Measurements from ENCODE around the gene IGSF21.

The IGSF21 gene

DNA sequence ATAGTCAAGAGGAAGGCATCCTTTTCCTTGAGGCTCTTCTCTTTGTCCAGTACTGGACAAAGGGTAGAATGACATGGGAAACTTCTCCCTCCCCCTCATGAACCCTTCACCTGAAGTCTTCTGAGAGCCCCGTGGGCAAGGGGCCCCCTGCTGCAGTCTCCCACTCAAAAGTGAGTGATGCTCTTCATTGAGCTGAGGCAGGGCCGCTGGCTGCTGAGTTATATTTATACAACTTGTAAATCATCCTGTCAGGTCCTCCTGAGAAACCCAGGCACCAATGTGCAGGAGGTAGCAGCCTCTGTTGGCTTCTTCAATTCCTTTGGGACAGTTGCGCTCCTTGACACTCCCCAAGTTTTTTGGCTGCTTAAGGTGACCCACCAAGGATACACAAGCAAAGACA lies 150.2 kb downstream of the IGSF21 start:
- Mint-ChIP-seq H3K4me3 (no peak overlapping the region), H3K27ac (no peak overlapping the region), H3K27me3 (ENCODE audit: low read depth) (no peaks in the 10 kb centered on the region), H3K4me1 (ENCODE audit: low read depth) (no peaks in the 10 kb centered on the region), H3K9me3 (no peaks in the 10 kb centered on the region), H3K36me3 (ENCODE audit: low read depth) (no peaks in the 10 kb centered on the region)
- DNase-seq (ENCODE audit: low spot score) = no peak

DNA sequence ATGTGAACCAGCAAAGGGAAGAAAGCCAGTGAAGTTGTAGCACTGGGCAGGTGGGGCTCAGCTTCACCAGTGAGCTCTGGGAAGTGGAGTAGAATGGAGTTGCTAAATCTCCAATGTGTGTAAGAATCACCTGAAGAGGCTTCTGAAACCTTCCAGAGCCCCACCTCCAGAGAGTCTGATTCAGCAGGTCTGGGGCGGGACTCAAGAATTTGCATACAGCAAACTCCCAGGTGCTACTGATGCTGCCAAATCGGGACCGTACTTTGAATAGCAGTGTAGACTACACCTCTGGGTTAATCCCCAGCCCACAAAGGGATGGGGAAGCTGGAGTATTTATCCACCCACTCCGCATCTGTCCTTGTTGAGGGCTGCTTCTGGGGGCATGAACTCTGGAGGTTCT lies 154.3 kb downstream of the IGSF21 start:
- H3K4me1 Mint-ChIP-seq (ENCODE audit: low read depth) = no peaks in the 10 kb centered on the region
- no peak for DNase-seq (ENCODE audit: low spot score)
- no peaks in the 10 kb centered on the region for H3K9me3 Mint-ChIP-seq
- no peak overlapping the region for H3K27ac Mint-ChIP-seq
- no peaks in the 10 kb centered on the region for H3K36me3 Mint-ChIP-seq (ENCODE audit: low read depth)
- H3K27me3 Mint-ChIP-seq (ENCODE audit: low read depth) = no peaks in the 10 kb centered on the region
- H3K4me3 Mint-ChIP-seq = no peak overlapping the region

DNA sequence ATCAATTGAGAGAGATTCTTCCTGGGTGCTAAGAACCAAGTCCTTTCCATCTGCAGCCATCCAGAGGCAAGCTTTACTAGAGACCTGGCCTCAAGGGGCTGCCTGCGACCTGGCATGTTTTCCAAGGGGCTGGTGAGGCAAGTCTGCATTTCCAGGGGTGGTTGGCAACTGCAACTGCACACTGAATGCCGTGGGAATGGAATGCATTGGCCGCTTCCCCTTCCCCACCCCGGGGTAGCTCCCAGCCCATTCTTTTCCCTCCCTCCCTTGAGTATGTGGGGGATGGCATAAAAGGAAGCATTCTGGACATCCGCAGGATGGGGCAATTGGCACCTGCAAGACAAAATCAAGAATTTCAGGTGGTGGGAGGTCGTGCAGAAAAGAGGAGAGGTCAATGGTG lies 155.1 kb downstream of the IGSF21 start:
- Mint-ChIP-seq H3K4me3 (no peak overlapping the region), H3K36me3 (ENCODE audit: low read depth) (no peaks in the 10 kb centered on the region), H3K4me1 (ENCODE audit: low read depth) (no peaks in the 10 kb centered on the region), H3K27ac (no peak overlapping the region), H3K27me3 (ENCODE audit: low read depth) (no peaks in the 10 kb centered on the region), H3K9me3 (no peaks in the 10 kb centered on the region)
- no peak for DNase-seq (ENCODE audit: low spot score)

DNA sequence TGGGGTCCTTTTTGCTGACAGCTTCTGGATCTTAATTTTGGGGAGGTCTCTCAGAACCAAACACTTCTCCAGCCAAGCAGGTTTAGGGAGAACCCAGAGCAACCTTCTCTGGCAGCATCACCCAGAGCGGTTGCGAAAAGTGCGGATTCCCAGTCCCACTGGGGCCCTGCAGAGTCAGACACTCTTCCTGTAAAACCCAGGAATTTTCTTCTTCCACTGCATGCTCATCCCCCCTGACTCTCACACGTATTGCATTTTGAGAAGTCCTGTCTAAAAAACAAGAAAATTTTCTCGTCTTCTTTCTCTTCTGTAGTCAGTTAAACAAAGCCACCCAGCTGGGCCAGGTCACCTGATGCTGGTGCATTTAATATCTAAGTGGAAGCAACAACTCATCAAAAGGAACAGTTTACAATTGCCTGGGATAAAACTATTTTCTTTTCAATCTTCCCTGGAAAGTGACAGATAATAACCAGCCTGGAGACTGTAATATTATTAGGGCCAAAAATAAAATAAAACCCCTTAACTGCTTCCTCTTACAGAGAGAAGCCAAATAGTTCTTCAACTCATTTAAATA lies 156.0 kb downstream of the IGSF21 start:
- Mint-ChIP-seq H3K9me3 (no peaks in the 10 kb centered on the region), H3K4me3 (no peak overlapping the region)

DNA sequence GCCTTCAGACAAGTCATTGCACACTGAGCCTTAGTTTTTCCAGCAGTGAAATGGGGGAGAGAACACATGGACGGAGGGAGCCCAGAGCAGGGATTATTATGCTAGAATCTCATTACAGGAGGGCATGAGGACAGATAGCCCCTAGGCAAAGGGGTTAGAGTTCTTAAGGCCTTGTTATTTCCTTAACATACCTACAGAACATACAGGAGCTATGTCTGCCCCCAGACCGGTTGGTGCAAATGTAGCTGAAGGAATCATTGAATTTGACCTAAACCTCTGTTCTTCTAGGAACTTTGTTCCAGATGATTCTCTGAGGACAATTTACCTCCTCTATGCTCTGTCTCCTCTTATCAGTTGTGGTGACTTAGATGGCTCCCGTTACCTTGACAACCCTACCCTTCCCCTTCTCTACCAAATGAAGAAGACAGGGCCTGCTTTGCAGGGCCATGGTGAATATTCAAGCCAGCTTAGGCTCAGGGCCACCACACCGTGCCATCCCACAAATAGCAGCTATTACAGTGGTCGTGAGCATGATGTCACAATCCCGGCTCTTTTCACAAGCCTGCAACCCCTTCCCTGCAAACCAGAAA lies 156.9 kb downstream of the IGSF21 start:
- DNase-seq (ENCODE audit: low spot score) = no peak
- Mint-ChIP-seq H3K36me3 (ENCODE audit: low read depth) (no peaks in the 10 kb centered on the region), H3K4me1 (ENCODE audit: low read depth) (no peaks in the 10 kb centered on the region), H3K4me3 (no peak overlapping the region), H3K27ac (no peak overlapping the region), H3K27me3 (ENCODE audit: low read depth) (no peaks in the 10 kb centered on the region), H3K9me3 (no peaks in the 10 kb centered on the region)

More for the DNA sequence above, 156.0 kb downstream of the IGSF21 start:
- Mint-ChIP-seq H3K27me3 (ENCODE audit: low read depth) (no peaks in the 10 kb centered on the region), H3K27ac (no peak overlapping the region), H3K4me1 (ENCODE audit: low read depth) (no peaks in the 10 kb centered on the region), H3K36me3 (ENCODE audit: low read depth) (no peaks in the 10 kb centered on the region)
- no peak for DNase-seq (ENCODE audit: low spot score)

DNA sequence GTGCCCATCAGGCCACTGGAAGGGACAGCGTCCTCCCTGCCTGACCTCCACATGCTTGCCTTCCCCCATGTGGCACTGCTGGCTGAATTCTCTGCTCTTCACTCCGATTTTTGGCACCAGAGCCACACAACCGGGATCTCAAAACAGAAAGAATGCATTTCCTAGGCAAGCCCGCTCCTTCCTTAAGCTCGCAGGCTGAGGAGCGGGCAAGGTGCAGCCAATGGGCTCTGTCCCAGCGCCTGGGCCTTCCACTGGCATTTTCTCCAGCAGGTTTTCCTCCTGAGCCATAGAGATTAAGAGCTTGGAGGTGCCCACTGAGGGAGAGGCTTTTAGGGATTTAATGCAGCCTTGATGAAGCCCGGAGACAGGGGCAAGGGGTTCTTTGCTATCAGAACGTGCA lies 158.0 kb downstream of the IGSF21 start:
- H3K27ac Mint-ChIP-seq = no peak overlapping the region
- H3K36me3 Mint-ChIP-seq (ENCODE audit: low read depth) = no peaks in the 10 kb centered on the region
- no peaks in the 10 kb centered on the region for H3K9me3 Mint-ChIP-seq
- H3K4me1 Mint-ChIP-seq (ENCODE audit: low read depth) = no peaks in the 10 kb centered on the region
- no peaks in the 10 kb centered on the region for H3K27me3 Mint-ChIP-seq (ENCODE audit: low read depth)
- no peak overlapping the region for H3K4me3 Mint-ChIP-seq
- no peak for DNase-seq (ENCODE audit: low spot score)

DNA sequence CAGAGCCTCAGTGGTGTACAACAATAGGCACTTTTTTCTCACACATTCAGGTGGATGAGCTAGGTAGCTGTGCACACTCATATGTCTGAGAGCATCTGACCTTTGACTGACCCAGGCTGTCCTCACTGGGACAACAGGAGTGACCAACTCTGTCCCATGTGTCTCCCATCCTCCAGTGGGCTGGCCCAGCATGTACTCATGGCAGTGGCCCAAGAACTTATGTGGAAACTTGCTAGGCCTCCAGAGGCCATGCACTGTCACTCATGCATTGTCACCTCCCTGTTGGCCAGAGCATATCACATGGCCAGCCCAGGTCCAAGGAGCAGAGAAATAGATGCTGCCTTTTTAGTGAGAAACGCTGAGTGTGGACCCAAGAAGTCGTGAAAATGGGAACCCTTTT lies 158.8 kb downstream of the IGSF21 start:
- DNase-seq (ENCODE audit: low spot score) = no peak
- no peaks in the 10 kb centered on the region for H3K9me3 Mint-ChIP-seq
- no peaks in the 10 kb centered on the region for H3K36me3 Mint-ChIP-seq (ENCODE audit: low read depth)
- no peaks in the 10 kb centered on the region for H3K4me1 Mint-ChIP-seq (ENCODE audit: low read depth)
- no peak overlapping the region for H3K4me3 Mint-ChIP-seq
- no peaks in the 10 kb centered on the region for H3K27me3 Mint-ChIP-seq (ENCODE audit: low read depth)
- H3K27ac Mint-ChIP-seq = no peak overlapping the region

DNA sequence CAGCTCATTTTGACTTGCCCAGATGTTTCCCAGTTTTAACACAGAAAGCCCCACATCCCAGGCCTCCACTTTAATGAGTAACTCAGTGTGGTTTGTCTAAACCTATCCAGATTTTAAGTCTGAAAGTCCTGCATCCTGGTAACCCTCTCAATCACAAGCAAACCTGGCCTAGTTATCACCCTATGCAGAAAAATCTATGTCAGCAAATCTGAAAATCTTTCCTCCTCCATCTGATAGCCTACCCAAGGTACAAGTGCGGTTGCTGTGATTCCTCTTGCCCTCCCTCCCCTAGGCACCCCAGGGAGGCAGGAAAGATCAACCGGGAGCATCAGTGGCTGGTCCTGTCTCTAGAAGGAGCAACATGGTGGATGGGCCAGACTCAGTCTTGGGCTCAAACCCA lies 163.7 kb downstream of the IGSF21 start:
- Mint-ChIP-seq H3K27me3 (ENCODE audit: low read depth) (no peaks in the 10 kb centered on the region), H3K9me3 (no peaks in the 10 kb centered on the region), H3K27ac (no peak overlapping the region), H3K4me3 (no peak overlapping the region), H3K36me3 (ENCODE audit: low read depth) (no peaks in the 10 kb centered on the region), H3K4me1 (ENCODE audit: low read depth) (no peaks in the 10 kb centered on the region)
- DNase-seq (ENCODE audit: low spot score) = no peak

DNA sequence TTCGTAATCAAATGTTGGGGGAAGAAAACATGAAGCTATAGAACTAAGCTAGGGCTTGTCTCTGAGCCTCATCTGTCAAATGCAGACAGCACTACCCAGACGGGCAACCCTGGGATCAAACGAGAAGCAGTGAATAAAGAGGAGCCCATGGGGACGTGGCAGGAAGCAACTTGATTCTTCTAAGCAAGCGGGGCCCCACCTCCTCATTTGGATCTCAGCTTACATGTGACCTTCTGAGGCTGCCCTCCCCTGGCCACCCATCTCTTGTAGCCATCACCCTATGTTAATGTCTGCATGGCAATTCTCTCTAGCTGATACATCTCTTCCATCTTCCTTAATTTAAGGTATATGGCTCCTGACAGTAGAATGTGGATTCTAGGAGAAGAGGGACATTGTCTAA lies 171.3 kb downstream of the IGSF21 start:
- no peaks in the 10 kb centered on the region for H3K9me3 Mint-ChIP-seq
- H3K27me3 Mint-ChIP-seq (ENCODE audit: low read depth) = no peaks in the 10 kb centered on the region
- H3K4me1 Mint-ChIP-seq (ENCODE audit: low read depth) = no peaks in the 10 kb centered on the region
- no peak overlapping the region for H3K27ac Mint-ChIP-seq
- H3K4me3 Mint-ChIP-seq = no peak overlapping the region
- DNase-seq (ENCODE audit: low spot score) = no peak
- no peaks in the 10 kb centered on the region for H3K36me3 Mint-ChIP-seq (ENCODE audit: low read depth)

DNA sequence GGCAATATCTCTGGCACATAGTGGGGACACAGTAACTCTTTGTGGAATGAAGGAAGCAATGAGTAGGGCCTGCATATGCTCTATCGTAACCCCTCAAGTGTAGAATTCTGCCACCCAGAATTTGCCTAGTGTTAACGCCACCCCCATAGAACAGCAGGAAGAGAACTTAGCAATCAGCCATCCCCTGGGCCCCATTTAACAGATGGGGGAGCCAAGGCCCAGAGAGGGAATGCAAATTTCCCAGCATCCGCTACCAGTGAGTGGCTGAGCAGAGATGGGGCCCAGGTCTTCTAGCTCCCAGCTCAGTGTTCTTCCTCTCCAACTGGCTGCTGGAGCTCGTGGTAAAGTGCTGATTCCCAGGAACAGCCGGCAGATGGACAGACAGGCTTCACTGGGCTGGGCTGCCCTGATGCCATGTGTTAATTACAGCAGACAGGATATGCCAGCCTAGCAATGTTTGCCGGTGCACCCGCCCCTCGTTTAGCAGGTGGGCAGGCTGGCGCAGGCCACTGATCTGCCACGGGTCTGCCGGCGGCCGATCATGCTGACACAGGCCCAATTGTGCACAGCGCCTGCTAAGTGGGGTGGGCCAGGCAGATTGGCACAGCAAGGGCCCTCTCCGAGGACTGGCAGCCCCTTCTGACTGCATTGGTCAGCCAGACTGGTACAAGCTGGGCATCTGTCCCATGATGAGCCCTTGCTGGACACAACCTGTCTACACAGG lies 171.9 kb downstream of the IGSF21 start:
- no peak overlapping the region for H3K27ac Mint-ChIP-seq
- H3K36me3 Mint-ChIP-seq (ENCODE audit: low read depth) = no peaks in the 10 kb centered on the region
- no peak for DNase-seq (ENCODE audit: low spot score)
- H3K27me3 Mint-ChIP-seq (ENCODE audit: low read depth) = no peaks in the 10 kb centered on the region
- no peak overlapping the region for H3K4me3 Mint-ChIP-seq
- H3K4me1 Mint-ChIP-seq (ENCODE audit: low read depth) = no peaks in the 10 kb centered on the region
- H3K9me3 Mint-ChIP-seq = no peaks in the 10 kb centered on the region

DNA sequence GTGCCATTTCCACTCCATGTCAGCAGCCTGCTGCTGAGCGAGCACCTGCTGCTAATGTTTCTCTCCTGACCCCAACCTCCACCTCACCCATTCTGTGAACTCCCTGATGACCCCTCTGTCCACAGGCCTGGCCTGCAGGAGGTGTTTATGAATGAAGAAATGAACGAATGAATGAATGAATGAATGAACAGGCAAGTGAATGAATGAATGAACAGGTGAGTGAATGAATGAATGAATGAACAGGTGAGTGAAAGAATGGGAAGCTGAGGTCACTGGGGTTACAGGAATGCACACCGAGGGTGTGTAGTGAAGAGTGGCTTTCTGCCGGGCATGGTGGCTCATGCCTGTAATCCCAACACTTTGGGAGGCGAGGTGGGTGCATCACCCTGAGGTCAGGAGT lies 173.4 kb downstream of the IGSF21 start:
- Mint-ChIP-seq H3K27me3 (ENCODE audit: low read depth) (no peaks in the 10 kb centered on the region), H3K36me3 (ENCODE audit: low read depth) (no peaks in the 10 kb centered on the region), H3K27ac (no peak overlapping the region), H3K4me3 (no peak overlapping the region), H3K9me3 (no peaks in the 10 kb centered on the region), H3K4me1 (ENCODE audit: low read depth) (no peaks in the 10 kb centered on the region)
- no peak for DNase-seq (ENCODE audit: low spot score)

DNA sequence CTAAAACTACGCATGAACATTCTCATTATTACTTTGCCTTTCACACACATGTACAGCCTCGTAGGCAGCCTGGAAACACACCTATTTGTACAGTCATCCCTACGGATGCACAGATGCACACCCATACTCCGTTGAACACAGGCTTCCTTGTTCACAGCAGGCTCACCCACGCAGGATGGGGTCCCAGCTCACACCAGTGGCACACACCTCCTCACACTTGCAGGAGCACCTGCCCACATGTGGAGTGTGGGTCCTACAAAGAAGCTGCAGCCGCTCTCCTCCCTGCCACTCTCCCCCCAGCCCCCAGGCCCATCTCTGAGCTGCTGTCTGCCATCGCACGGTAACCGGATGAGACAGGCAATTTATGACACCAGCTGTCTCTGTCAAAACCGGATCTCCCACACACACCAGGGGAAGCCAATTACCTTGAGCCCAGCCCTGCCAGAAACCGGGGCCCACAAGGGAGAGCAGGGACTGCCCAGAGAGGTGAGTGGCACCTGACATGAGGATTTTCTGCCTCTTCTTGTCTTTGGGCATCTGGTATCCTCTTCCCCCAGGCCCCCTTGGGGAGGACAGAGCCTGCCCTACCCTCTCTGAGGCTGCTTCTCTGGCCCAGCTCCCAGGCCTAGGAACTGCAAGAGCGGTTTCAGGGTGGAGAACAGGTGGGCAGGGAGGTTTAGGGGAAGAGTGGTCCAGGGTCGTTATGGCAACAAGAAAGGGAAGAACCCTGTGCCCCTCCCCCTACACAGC lies 175.4 kb downstream of the IGSF21 start:
- no peak for DNase-seq (ENCODE audit: low spot score)
- Mint-ChIP-seq H3K27me3 (ENCODE audit: low read depth) (no peaks in the 10 kb centered on the region), H3K9me3 (no peaks in the 10 kb centered on the region), H3K36me3 (ENCODE audit: low read depth) (no peaks in the 10 kb centered on the region), H3K27ac (no peak overlapping the region), H3K4me1 (ENCODE audit: low read depth) (no peaks in the 10 kb centered on the region), H3K4me3 (no peak overlapping the region)

DNA sequence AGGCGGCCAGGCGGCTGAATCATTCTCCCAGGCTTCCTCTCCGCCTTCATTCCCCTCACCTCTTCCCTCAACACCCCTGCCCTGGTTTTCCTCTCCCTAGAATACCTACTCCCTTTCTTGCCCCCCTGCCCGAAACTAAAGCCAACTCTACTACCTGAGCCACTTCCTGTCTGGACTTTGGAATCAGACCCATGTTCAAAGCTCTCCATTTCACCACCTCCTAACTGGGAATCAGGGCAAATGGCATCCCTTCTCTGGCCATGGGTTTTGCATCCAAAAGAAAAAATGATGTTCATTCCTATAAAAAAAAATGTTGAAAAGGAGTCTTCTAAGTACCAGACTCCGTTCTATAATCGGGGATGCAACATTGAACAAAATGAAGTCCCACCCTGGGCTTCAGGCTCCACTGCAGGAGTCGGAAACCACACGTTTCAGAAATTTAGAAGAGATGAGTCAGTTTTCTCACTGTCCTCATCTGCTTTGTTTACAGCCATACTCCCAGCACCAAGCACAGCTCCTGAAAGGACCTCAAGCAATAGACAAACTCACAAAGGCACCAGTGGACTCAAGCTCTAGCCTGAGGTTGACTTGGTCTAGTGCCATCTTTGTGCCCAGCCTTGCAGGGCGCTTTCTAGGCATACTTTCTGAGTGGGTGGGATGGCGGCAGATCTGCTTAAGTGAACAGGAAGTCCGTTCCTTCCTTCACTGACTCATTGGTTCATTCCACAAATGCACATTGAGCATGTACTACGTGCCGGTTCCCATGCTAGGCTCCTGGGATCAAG lies 176.2 kb downstream of the IGSF21 start:
- no peak overlapping the region for H3K4me3 Mint-ChIP-seq
- DNase-seq (ENCODE audit: low spot score) = no peak
- H3K27me3 Mint-ChIP-seq (ENCODE audit: low read depth) = no peaks in the 10 kb centered on the region
- H3K4me1 Mint-ChIP-seq (ENCODE audit: low read depth) = no peaks in the 10 kb centered on the region
- no peaks in the 10 kb centered on the region for H3K9me3 Mint-ChIP-seq
- no peaks in the 10 kb centered on the region for H3K36me3 Mint-ChIP-seq (ENCODE audit: low read depth)
- no peak overlapping the region for H3K27ac Mint-ChIP-seq

Measured in T-helper 2 cell treated with Interferon-gamma antibody and Interleukin-4, amounts not matched to agents 5 μg/mL and 100 μg/mL, for 36 hours (primary cell).